DLD1 (cell line): ENCODE results near the gene SLCO4C1.
"Not testable (repeated sequence)": the region's sequence is repeated elsewhere in the genome, so short reads cannot be mapped to it uniquely, and the experiment has no call there.

Experiments
- in situ Hi-C: cut with HindIII; loops from 2 replicates; pipeline ENCODE4 v1.10.0; 2017; ENCODE audit warnings: low sequenced_read_pairs

Gene SLCO4C1

DNA sequence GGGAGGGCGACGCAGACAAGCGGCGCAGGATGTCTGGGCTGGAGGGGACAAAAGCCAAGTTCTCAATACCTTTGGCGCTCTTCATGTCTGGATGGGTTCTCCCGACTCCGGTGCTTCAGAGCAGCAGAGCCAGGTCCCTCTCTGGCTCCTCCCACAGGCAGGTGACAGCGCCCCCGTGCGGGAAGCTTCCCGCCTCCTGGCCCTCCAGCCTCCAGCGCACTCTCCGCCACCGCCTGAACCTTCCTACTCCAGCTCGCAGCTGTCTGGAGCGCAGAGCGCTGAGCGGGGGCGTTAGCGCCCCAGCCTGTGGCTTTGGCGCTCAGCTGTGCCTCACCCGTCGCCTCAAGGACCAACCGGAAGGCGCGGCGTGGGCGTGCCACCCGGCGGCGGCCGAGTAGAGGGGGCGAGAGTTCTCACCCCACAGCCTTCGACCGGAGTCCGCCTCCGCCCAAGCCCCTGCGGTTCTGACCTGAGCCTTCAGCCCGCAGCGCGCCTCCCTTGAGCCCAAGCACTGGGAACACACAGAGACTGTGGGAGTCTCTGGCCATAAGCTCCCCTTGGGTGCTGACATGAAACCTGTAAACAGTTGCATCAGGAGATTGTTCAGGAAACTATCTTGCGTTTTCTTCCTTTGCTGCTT, at the start of gene SLCO4C1:
TSS of gene SLCO4C1 (minus strand) at position 107 of the 640 bp plus-strand sequence. CDS start at position 85, 22 bp downstream.
- in situ Hi-C loops, result no loop called here

DNA sequence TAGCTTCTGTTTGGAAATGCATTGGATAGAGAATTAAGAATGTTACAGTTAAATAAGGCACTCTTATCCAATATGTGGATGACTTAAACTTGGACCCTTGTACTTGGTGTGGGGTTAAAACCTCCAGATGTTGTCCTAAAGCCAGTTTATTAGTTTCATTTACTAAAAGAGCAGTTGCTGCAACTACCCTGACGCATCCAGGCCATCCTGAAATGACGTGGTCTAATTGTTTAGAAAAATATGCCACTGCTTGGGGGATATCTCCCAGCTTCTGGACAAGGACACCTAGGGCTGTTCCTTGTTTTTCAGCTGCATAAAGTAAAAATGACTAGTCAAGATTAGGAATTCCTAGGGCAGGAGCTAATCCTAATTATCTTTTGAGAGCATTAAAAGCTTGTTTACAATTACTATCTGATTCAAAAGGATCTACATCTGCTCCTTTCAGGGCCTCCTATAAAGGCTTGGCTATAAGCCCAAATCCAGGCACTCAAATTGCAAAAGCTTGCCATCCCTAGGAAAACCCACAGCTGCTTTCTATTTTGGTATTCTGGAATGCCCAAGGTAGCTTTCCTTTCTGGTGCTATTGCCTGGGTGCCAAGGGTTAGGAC, 45.7 kb upstream of the SLCO4C1 start:
- in situ Hi-C loops, result no loop called here

DNA sequence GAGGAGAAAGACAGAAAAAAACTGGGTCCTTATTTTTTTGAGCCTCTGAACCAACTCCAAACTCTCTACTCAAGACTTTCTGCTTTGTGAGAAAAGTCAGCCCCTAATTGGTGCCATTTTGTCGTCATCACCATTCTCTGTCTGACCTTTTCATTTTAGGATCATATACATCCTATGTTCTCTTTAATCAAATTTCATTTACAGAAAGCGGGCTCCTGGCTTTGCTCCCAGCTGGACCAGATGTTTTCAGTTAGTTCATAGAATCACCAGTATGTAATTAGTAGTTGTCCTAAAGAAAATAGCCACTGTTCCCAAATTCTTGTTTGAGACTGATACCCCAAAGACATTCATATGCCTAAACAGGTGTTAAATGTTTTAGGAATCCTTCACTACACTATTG, 28.6 kb upstream of the SLCO4C1 start:
- in situ Hi-C loops, result no loop called here

DNA sequence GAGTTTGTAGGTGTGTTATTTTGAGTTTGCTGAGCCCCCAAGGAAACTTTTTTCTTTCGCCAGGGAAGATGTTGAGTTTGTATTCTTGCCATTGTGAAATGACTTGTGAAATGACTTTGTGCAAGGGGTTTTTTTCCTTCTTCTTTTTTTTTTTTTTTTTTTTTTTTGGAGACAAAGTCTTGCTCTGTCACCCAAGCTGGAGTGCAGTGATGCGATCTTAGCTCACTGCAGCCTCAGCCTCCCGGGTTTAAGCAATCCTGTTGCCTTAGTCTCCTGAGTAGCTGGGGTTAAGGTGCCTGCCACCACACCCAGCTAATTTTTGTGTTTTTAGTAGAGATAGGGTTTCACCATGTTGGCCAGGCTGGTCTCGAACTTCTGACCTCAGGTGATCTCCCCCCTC, 22.7 kb upstream of the SLCO4C1 start:
- in situ Hi-C loops, result not testable (repeated sequence)

- in situ Hi-C loops, result no loop called here
Observed at GRCh38 chr5:102314328-102314727, 18.2 kb upstream of the SLCO4C1 start.

- in situ Hi-C loops, result no loop called here
Observed at GRCh38 chr5:102313912-102314311, 17.8 kb upstream of the SLCO4C1 start.

DNA sequence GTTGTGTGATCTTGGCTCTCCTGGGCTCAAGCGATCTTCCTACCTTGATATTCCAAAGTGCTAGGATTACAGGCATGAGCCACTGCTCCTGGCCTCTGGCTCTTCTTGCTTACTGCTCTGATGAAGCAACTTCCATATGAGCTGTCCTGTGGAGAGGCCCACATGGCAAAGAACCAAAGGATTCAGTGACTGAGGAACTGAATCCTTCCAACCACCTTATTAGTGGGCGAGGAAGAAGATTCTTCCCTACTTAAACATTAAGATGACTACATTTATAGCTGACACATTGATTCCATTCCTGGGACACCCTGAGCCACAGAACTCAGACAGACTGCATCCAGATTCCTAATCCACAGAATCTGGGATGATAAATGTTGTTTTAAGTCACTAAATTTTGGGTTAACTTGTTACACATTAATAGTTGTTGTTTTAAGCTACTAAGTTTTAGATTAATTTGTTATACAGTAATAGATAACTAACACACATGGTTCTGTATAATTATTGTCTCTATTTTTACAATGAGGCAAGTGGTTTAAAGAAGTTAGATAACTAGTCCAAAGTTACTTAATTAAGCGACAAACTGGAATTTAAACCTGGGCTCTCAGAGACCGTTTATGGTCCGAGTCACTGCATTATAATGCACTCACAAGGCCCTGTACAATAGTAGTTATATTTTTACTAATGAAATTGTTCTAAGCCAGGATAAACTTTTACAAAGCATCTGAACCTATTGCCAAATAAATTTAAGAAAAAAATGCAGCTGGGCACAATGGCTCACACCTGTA, 16.7 kb upstream of the SLCO4C1 start:
- in situ Hi-C loops, result no loop called here

DNA sequence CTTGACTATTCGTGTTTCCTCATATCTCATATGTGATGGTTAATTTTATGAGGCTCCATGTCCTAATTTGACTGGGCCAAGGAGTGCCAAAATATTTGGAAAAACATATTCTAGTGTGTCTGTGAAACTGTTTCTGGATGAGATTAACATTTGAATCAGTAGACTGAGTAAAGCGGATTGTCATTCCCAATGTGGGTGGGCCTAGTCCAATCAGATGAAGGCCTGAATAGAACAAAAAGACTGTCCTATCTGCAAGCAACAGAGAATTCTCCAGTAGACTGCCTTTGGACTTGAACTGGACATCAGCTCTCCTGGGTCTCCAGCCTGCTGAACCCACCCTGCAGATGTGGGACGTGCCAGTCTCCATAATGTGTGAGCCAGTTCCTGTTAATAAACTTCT, 13.5 kb upstream of the SLCO4C1 start:
- in situ Hi-C loops, result no loop called here

DNA sequence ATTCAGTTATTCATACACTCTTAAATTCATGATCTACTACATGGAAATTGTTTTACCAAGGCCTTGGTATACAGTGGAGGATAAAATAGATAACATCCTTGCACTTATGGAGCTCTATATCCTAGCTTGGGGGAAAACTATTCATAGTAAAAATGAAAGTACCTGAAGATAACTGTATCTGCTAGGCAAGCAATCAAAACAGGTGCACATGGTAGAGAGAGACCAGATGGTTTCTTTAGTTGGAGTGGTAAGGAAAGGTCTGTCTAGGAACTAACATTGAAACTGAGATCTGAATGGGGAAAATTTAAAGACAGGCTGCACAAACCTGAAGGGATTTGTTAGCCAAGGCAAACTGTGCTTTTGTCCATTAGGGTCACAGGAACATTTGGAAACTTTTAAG, 11.1 kb upstream of the SLCO4C1 start:
- in situ Hi-C loops, result no loop called here

DNA sequence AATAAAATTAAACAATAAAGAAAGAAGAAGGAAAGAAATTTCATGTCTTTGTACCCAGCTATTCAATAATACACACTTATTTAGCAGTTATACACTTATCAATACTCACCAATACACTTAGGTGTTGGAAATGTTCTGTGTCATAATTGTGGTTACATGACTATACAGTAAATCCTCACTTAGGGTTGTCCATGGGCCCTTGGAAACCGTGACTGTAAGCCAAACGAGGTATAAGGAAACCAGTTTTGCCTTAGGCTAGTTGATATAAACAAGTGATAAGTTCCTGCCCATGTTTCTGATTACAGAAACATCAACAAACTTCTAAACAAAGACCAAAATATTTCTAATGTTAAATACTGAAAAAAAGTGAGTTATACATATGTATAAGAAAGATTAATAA, 10.0 kb upstream of the SLCO4C1 start:
- in situ Hi-C loops, result no loop called here

GRCh38 chr5:102295534-102296177, 428 bp downstream of the SLCO4C1 start:
- in situ Hi-C loops, result no loop called here

DNA sequence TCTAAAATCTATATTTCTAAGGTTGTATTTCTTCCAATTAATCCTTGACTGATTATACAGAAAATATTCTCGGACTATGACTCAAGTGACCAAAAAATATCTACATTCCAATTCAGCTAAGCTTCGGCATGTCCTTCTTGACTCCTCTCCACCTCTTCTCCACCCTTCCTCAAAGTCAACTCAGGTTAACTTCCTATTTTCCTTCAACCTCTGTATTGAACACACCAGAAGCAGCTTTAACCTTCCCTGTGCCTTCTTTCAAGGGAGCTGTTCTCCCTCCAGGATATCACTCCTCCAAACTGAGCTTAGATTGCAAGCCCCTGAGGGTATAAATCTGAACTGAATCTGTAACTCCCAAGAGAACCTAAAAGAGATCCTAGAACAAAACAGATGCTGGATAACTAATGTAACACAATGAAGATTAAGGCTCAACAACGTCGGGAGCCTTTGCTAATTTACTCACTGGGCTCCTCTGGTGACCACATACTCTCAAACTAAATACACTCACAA, 1.1 kb downstream of the SLCO4C1 start:
- in situ Hi-C loops, result no loop called here

DNA sequence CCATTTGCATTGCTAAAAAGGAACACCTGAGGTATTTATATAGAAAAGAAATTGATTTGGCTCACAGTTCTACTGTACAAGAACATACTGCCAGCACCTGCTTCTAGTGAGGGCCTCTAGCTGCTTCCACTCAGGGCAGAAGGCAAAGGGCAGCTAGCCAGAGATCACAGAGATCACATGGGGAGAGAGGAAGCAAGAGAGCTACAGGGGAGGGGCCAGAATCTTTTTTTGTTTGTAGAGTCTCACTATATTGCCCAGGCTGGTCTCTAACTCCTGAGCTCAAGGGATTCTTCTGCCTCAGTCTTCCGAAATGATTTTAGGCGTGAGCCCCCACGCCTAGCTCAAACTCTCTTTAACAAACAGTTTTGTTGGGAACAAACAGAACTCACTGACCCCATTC, 6.1 kb downstream of the SLCO4C1 start:
- in situ Hi-C loops, result no loop called here

DNA sequence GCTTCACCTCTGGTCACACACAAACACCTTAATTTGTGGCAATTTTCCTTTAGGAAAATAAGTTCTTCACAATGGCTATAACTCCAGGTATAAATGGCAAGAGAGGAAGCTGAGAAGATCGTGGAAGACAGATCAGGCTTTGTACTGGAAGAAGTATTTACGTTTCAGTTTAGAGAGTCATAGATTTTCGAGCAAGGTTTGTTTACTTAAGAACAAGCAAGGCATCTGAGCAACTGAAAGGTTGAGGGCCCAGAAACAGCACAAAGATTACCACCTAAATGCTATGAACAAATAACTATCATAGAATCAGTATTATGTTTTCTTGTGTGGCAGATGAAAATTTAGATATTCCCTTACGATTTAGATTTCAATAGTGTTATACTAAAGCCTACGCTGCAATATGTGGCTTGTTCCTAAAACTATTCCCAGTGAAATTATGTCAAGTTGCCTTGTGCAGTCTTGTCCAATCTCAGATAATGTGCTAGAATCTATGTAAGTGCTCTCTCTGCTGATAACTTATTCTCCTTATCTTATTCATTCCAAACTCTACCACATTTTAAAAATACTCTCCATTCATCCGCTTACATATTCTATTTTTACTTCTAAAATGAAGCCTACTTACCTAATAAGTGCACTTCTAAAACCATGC, 6.7 kb downstream of the SLCO4C1 start:
- in situ Hi-C loops, result no loop called here

- in situ Hi-C loops, result no loop called here
Observed at GRCh38 chr5:102288630-102289029, 7.5 kb downstream of the SLCO4C1 start.

DNA sequence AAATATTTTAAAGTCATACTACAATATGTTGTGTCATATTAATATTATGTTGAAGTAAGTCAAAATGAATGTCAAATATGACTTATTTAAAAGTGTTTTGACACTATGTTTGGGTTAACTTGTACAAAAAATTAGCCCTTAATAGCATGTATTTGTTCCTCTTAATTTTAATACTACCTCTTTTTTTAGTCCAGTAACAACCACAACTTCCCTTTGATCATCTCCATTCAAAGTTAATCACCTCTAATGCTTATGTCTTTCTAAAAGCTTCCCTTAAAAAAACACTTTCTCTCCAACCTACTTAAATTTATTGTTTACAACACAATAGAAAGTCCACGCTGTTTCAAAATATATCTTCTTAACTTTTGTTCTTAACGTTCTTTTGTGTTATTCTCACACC, 9.6 kb downstream of the SLCO4C1 start:
- in situ Hi-C loops, result no loop called here

DNA sequence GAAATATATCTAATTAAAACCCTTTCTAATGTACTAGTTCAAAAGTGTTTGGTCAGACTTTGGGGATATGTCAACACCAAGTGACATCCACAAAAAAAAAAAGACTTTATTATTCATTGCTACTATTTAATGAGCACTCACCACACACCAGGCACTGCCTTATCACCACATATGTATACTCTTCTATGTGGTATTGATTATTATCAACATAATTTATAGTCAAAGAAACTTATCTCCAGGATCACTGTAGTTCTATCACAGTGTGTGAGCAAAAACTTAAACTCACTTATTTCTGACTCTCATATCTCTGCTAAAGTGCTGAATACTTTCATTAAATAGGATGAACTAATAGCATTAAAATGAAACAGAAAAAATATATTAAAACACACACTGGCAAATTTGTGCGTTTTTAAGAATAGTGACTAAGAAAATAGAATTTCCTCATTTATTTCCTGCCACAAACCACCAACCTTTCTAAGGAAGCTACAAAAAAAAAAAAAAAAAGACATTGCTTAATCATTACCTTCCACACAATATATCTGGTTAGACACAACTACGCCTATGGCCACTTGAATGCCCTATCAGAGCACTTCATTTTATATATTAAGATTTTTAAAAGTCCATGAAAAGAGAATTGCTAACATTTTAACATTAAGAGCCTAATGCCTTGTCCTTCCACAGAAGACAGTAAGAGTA, 12.8 kb downstream of the SLCO4C1 start:
- in situ Hi-C loops, result no loop called here

DNA sequence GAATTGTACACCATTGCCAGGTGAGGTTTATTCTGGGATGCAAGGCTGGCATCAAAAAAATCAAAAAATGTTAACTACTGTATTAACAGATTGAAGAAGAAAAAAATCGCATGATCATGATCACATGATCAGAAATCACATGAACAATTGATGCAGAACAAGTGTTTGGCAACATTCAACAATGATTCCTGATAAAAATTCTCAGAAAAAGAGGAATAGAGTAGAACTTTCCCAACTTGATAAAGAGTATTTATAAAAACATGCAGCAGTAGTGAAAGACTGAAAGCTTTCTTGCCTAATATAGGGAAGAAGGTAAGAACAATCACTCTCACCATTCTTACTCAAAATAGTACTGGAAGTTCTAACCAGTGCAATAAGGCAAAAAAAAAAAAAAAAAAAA, 16.4 kb downstream of the SLCO4C1 start:
- in situ Hi-C loops, result no loop called here

- in situ Hi-C loops, result no loop called here
Observed at GRCh38 chr5:102278231-102278630, 17.9 kb downstream of the SLCO4C1 start.

- in situ Hi-C loops, result no loop called here
Observed at GRCh38 chr5:102277144-102277543, 18.9 kb downstream of the SLCO4C1 start.
